Activated CD8-positive, alpha-beta memory T cell treated with anti-CD3 and anti-CD28 coated beads, Interleukin-2, amount 50 U/mL, for 4 hours (primary cell): ENCODE measurements around the gene GREB1.

Source experiments
- DNase-seq: peaks from one replicate; pipeline ENCODE4 v3.0.0-alpha.2; 2020

GREB1 gene

GRCh38 chr2:11688222-11689069, 154.6 kb downstream of the GREB1 start:
- DNase-seq = peak; percentile 80

GRCh38 chr2:11691076-11691660, 157.3 kb downstream of the GREB1 start:
- DNase-seq = no peak
